Trophoblast cell (in vitro differentiated cells and primary cell): ENCODE results near the gene AARSD1.

Source experiments
- DNase-seq, 2 donors: peaks; one replicate each; pipeline ENCODE4 v3.0.0-alpha.2; 2016
- H2AFZ ChIP-seq: 2 replicates; pipeline ENCODE4 v1.6.1; 2013; ENCODE audit warnings: low read length, moderate library complexity, mild to moderate bottlenecking; ENCODE audit not compliant: insufficient read depth, poor library complexity
- H2AK5ac ChIP-seq: 2 replicates; pipeline ENCODE4 v1.6.1; 2013; ENCODE audit warnings: mild to moderate bottlenecking, low read length
- H2BK120ac ChIP-seq: 2 replicates; pipeline ENCODE4 v1.6.1; 2013; ENCODE audit warnings: low read length, mild to moderate bottlenecking, moderate library complexity; ENCODE audit not compliant: insufficient read depth, poor library complexity
- H2BK12ac ChIP-seq: 2 replicates; pipeline ENCODE4 v1.6.1; 2013; ENCODE audit warnings: mild to moderate bottlenecking, low read length, moderate library complexity
- H2BK5ac ChIP-seq: 2 replicates; pipeline ENCODE4 v1.6.1; 2013; ENCODE audit warnings: low read length, low read depth, moderate library complexity, mild to moderate bottlenecking; ENCODE audit not compliant: poor library complexity
- H3K14ac ChIP-seq: 2 replicates; pipeline ENCODE4 v1.6.1; 2013; ENCODE audit warnings: mild to moderate bottlenecking, low read length
- H3K18ac ChIP-seq: 2 replicates; pipeline ENCODE4 v1.6.1; 2013; ENCODE audit warnings: mild to moderate bottlenecking, low read length
- H3K23ac ChIP-seq: 2 replicates; pipeline ENCODE4 v1.6.1; 2013; ENCODE audit warnings: low read length
- H3K27ac ChIP-seq: 2 replicates; pipeline ENCODE4 v1.5.1; 2013; ENCODE audit warnings: low read depth, mild to moderate bottlenecking, inconsistent platforms, low read length, moderate library complexity
- H3K27me3 ChIP-seq: 2 replicates; pipeline ENCODE4 v1.6.1; 2013; ENCODE audit warnings: inconsistent platforms, mild to moderate bottlenecking, low read length, moderate library complexity; ENCODE audit not compliant: insufficient read depth
- H3K36me3 ChIP-seq, 2 experiments: 1 replicate in 1 of 2; 2 replicates in 1 of 2; pipeline ENCODE4 v1.6.1; 2013; ENCODE audit warnings: low read length in 2 of 2, mild to moderate bottlenecking in 2 of 2, moderate library complexity in 1 of 2; ENCODE audit not compliant: insufficient read depth in 2 of 2, control insufficient read depth in 1 of 2
- H3K4ac ChIP-seq: 2 replicates; pipeline ENCODE4 v1.6.1; 2013; ENCODE audit warnings: low read depth, mild to moderate bottlenecking, low read length, moderate library complexity
- H3K4me1 ChIP-seq, 2 experiments: 1 replicate in 1 of 2; 2 replicates in 1 of 2; pipeline ENCODE4 v1.6.1; 2013; ENCODE audit warnings: low read length in 2 of 2, mild to moderate bottlenecking in 2 of 2, moderate library complexity in 1 of 2; ENCODE audit not compliant: insufficient read depth in 2 of 2, control insufficient read depth in 1 of 2
- H3K4me2 ChIP-seq: 2 replicates; pipeline ENCODE4 v1.6.1; 2013; ENCODE audit warnings: inconsistent platforms, mild to moderate bottlenecking, low read length, moderate library complexity
- H3K4me3 ChIP-seq: 2 replicates; pipeline ENCODE4 v1.5.1; 2013; ENCODE audit warnings: mild to moderate bottlenecking, low read depth, low read length, inconsistent platforms
- H3K79me1 ChIP-seq: one replicate; pipeline ENCODE4 v1.6.1; 2013; ENCODE audit warnings: low read length
- H3K79me2 ChIP-seq: 2 replicates; pipeline ENCODE4 v1.6.1; 2013; ENCODE audit warnings: low read length, mild to moderate bottlenecking; ENCODE audit not compliant: control insufficient read depth, insufficient read depth, poor library complexity
- H3K9ac ChIP-seq: 2 replicates; pipeline ENCODE4 v1.6.1; 2013; ENCODE audit warnings: mild to moderate bottlenecking, low read length
- H3K9me3 ChIP-seq: 2 replicates; pipeline ENCODE4 v1.6.1; 2013; ENCODE audit warnings: low read depth, mild to moderate bottlenecking, control low read depth, inconsistent platforms, low read length; ENCODE audit not compliant: insufficient read depth
- H4K12ac ChIP-seq: 2 replicates; pipeline ENCODE4 v1.6.1; 2013; ENCODE audit warnings: low read depth, mild to moderate bottlenecking, low read length, moderate library complexity
- H4K8ac ChIP-seq: 2 replicates; pipeline ENCODE4 v1.6.1; 2013; ENCODE audit warnings: low read depth, mild to moderate bottlenecking, low read length, moderate library complexity
- H4K91ac ChIP-seq: one replicate; pipeline ENCODE4 v1.6.1; 2013; ENCODE audit warnings: low read depth, mild to moderate bottlenecking, low read length, moderate library complexity
- WGBS: extraction: QIAGEN DNeasy Blood & Tissue Kit; methylation state at CpG from one replicate; pipeline ENCODE4 v1.1.7; 2013; ENCODE audit warnings: missing lambda C conversion rate; ENCODE audit not compliant: insufficient read length, insufficient coverage; ENCODE audit errors: extremely low coverage; 5-methylcytosine and 5-hydroxymethylcytosine counted together

AARSD1 gene

DNA sequence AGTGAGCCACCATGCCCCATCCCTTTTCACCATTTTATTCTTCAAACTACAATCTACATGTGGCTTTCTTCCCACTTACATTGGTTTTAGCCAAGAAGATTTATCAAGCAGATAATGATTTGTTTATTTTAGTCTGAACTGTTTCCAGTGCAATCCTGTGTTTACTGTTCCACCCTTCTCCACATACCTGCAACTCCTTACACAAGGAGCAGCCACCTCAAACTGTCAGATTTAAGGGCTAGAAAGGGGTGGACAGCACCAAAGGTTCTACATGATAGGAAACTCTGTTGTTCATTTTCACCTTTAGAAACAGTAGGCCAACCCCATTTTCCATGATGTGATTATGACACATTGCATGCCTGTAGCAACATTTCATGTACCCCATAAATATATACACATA lies 18.0 kb upstream of the AARSD1 start:
- H3K23ac ChIP-seq: no peak overlapping the region
- H3K4me3 ChIP-seq: no peak overlapping the region
- no peak overlapping the region for H3K27ac ChIP-seq
- H4K12ac ChIP-seq: no peak overlapping the region
- no peak overlapping the region for H2AK5ac ChIP-seq
- H3K79me1 ChIP-seq: peaks cover 9% of the 10 kb centered on the region
- H2BK5ac ChIP-seq: no peak overlapping the region
- no peaks in the 10 kb centered on the region for H3K27me3 ChIP-seq
- H3K36me3 ChIP-seq: peaks cover 5 to 8% of the 10 kb centered on the region in 2 experiments
- H3K18ac ChIP-seq: no peak overlapping the region
- no peak overlapping the region for H4K91ac ChIP-seq
- no peak overlapping the region for H2AFZ ChIP-seq
- peaks cover 10% of the 10 kb centered on the region for H3K79me2 ChIP-seq
- no peak overlapping the region for H3K14ac ChIP-seq
- no peaks in the 10 kb centered on the region for H3K9me3 ChIP-seq
- H4K8ac ChIP-seq: no peak overlapping the region
- no peak overlapping the region for H3K9ac ChIP-seq
- H3K4me2 ChIP-seq: no peak overlapping the region
- H2BK12ac ChIP-seq: no peak overlapping the region
- no peak for DNase-seq
- no peak overlapping the region for H3K4ac ChIP-seq
- H3K4me1 ChIP-seq: peaks cover 5 to 7% of the 10 kb centered on the region in 2 experiments
- no peak overlapping the region for H2BK120ac ChIP-seq

DNA sequence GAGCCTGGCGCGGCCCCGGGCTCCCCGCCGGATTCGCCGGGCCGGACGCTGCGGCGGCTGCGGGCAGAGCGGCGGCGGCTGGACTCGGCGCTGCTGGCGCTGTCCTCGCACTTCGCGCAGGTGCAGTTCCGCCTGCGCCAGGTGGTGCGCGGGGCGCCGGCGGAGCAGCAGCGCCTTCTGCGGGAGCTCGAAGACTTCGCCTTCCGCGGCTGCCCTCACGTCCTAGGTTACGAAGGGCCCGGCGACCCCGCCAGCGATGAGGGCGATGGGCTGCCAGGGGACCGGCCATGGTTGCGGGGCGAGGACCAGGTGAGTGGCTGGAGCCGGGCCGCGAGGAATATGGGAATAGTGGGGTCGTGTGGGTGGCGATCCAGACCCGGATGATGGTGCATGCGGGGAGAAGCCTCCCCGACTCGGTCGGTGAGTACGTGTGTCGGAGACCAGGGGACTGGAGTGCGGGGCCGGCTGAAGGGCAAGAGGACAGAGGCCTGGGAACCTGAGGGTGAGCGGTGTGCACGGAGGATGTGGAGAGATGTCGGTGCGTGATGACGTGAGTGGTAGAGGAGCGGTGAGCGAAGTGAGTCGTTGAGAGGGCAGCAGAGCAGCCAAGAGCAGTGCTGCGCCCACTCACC lies 16.6 kb upstream of the AARSD1 start:
- H3K9me3 ChIP-seq: no peaks in the 10 kb centered on the region
- peak overlapping the region; percentile 85 for H3K4me3 ChIP-seq
- peak overlapping the region; percentile 42 for H2BK5ac ChIP-seq
- peak overlapping the region; percentile 83 for H3K14ac ChIP-seq
- no peak overlapping the region for H3K23ac ChIP-seq
- peaks cover 3% of the 10 kb centered on the region in 2 experiments for H3K36me3 ChIP-seq
- H2BK120ac ChIP-seq: peak overlapping the region; percentile 45
- H2BK12ac ChIP-seq: no peak overlapping the region
- peaks cover 5 to 7% of the 10 kb centered on the region in 2 experiments for H3K4me1 ChIP-seq
- peak overlapping the region; percentile 74 for H4K12ac ChIP-seq
- H3K9ac ChIP-seq: peak overlapping the region; percentile 55
- H3K79me1 ChIP-seq: peaks cover 9% of the 10 kb centered on the region
- peak overlapping the region; percentile 71 for H3K18ac ChIP-seq
- no CpG with 5 or more reads among the region's 67 CpGs for WGBS
- peak overlapping the region; percentile 87 for H2AFZ ChIP-seq
- H3K79me2 ChIP-seq: peaks cover 10% of the 10 kb centered on the region
- peak; percentile 72 to 80 for DNase-seq
- H4K91ac ChIP-seq: peak overlapping the region; percentile 71
- no peaks in the 10 kb centered on the region for H3K27me3 ChIP-seq
- peak overlapping the region; percentile 65 for H3K27ac ChIP-seq
- peak overlapping the region; percentile 41 for H3K4ac ChIP-seq
- H3K4me2 ChIP-seq: peak overlapping the region; percentile 76
- peak overlapping the region; percentile 4 for H2AK5ac ChIP-seq
- peak overlapping the region; percentile 94 for H4K8ac ChIP-seq

DNA sequence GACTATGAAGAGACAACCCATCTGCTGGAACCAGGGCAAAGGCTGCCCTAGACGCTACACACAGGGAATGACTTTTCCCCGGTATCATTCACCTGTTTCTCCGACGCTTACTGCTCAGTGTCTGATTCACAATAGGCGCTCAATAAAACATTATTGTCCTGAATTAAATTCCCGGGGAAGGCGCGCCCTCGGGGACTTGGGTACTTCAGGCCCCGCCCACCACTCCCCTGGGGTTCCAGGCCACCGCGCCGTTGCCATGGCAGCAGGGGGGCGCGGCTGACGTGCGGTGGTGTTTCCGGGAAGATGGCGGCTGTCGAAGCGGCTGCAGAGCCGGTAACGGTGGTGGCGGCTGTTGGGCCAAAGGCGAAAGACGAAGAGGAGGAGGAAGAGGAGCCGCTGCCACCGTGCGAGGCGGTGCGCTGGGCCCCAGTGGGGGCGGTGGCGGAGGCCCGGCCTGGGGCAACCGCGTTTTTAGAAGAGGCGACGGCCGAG lies 16.1 kb upstream of the AARSD1 start, which contains the start of gene RUNDC1:
RUNDC1 (plus strand) TSS at position 292 of the 492 bp plus-strand sequence; CDS start at position 304, 12 bp downstream.
- H2BK12ac ChIP-seq: peak within 1 kb of the TSS; percentile 41
- peak within 1 kb of the TSS; percentile 42 for H2BK5ac ChIP-seq
- H4K12ac ChIP-seq: peak within 1 kb of the TSS; percentile 74
- H3K23ac ChIP-seq: no peak within 1 kb of the TSS
- H3K9me3 ChIP-seq: no peaks in the 10 kb centered on the region
- H3K79me2 ChIP-seq: peaks cover 10% of the 10 kb centered on the region
- H3K27me3 ChIP-seq: no peaks in the 10 kb centered on the region
- H3K27ac ChIP-seq: peak within 1 kb of the TSS; percentile 65
- peak within 1 kb of the TSS; percentile 94 for H4K8ac ChIP-seq
- peak within 1 kb of the TSS; percentile 71 for H3K18ac ChIP-seq
- H3K4me3 ChIP-seq: peak within 1 kb of the TSS; percentile 85
- H3K14ac ChIP-seq: peak within 1 kb of the TSS; percentile 83
- peak within 1 kb of the TSS; percentile 62 for H3K9ac ChIP-seq
- no CpG with 5 or more reads among the region's 39 CpGs for WGBS
- peaks cover 9% of the 10 kb centered on the region for H3K79me1 ChIP-seq
- H2BK120ac ChIP-seq: peak within 1 kb of the TSS; percentile 64
- H3K4me1 ChIP-seq: peaks cover 5 to 7% of the 10 kb centered on the region in 2 experiments
- peak within 1 kb of the TSS; percentile 71 for H4K91ac ChIP-seq
- peaks cover 2 to 3% of the 10 kb centered on the region in 2 experiments for H3K36me3 ChIP-seq
- peak within 1 kb of the TSS; percentile 76 for H3K4me2 ChIP-seq
- H2AK5ac ChIP-seq: peak within 1 kb of the TSS; percentile 4
- DNase-seq: peak; percentile 74 to 84
- peak within 1 kb of the TSS; percentile 47 for H3K4ac ChIP-seq
- H2AFZ ChIP-seq: peak within 1 kb of the TSS; percentile 87

DNA sequence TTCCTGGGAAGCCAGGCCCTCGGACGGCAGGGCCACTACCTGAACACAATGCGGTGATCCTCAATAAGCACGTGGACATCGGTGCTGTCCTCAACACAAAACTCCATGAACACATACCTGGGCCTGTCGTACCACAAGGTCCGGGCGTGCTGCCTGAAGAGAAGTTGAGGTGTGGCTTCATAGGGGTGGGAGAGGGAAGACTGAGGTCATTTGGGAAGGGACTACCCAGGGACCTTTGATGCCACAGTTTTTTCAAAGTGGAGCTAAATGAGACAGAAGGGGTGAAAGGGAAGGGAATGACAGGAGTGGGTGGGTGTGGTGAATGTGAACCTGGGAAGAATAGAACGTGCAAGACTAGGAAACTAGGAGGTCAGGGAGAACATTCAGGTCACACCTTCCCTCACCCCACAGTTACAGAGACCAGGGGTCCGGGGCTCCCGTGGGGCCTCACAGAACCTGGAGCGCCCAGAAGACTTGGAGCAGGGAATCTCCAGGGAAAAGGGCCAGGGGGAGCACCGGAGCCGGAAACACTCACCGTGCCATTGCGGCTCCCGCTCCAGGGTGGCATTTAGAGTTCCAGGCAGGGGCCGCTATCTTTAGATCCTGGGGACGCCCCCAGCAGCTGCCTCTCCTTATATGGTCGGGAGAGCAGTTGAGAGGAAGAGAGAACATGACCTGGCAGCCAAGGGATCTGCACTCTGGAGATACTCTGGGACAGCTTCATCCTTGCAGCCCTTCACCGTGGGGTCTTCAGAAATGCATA lies 15.4 kb upstream of the AARSD1 start, which contains the start of gene PTGES3L:
PTGES3L (minus strand) TSS at position 570 of the 763 bp plus-strand sequence; CDS start at position 543, 27 bp downstream.
- Histone ChIP-seq H2AFZ (peak within 1 kb of the TSS; percentile 87), H3K9me3 (no peaks in the 10 kb centered on the region), H3K14ac (peak within 1 kb of the TSS; percentile 83), H3K27me3 (no peaks in the 10 kb centered on the region), H3K23ac (no peak within 1 kb of the TSS), H3K4me1 (peaks cover 5 to 7% of the 10 kb centered on the region in 2 experiments), H3K79me1 (peaks cover 9% of the 10 kb centered on the region), H4K91ac (peak within 1 kb of the TSS; percentile 71), H3K4ac (peak within 1 kb of the TSS; percentile 47), H2BK12ac (peak within 1 kb of the TSS; percentile 41), H3K18ac (peak within 1 kb of the TSS; percentile 71), H3K79me2 (peaks cover 10% of the 10 kb centered on the region), H3K27ac (peak within 1 kb of the TSS; percentile 65), H3K36me3 (no peaks in the 10 kb centered on the region), H3K9ac (peak within 1 kb of the TSS; percentile 62), H2BK5ac (peak within 1 kb of the TSS; percentile 42), H2BK120ac (peak within 1 kb of the TSS; percentile 64), H3K4me3 (peak within 1 kb of the TSS; percentile 85), H3K4me2 (peak within 1 kb of the TSS; percentile 76), H4K8ac (peak within 1 kb of the TSS; percentile 94), H4K12ac (peak within 1 kb of the TSS; percentile 74), H2AK5ac (peak within 1 kb of the TSS; percentile 4)
- no CpG with 5 or more reads among the region's 21 CpGs for WGBS
- DNase-seq: peak; percentile 66 to 77
